Endometrium (tissue), 2 donors: ENCODE data around the gene EXOSC5.
"Not testable (repeated sequence)": the region's sequence is repeated elsewhere in the genome, so short reads cannot be mapped to it uniquely, and the experiment has no call there.

Experiments used
- FAIRE-seq: peaks from 2 replicates; lab custom pipeline; 2012; peaks lifted over from hg19 to GRCh38; lab: Jason Lieb, UNC
- donor health status: control.
- donor health status: control.

Gene EXOSC5

DNA sequence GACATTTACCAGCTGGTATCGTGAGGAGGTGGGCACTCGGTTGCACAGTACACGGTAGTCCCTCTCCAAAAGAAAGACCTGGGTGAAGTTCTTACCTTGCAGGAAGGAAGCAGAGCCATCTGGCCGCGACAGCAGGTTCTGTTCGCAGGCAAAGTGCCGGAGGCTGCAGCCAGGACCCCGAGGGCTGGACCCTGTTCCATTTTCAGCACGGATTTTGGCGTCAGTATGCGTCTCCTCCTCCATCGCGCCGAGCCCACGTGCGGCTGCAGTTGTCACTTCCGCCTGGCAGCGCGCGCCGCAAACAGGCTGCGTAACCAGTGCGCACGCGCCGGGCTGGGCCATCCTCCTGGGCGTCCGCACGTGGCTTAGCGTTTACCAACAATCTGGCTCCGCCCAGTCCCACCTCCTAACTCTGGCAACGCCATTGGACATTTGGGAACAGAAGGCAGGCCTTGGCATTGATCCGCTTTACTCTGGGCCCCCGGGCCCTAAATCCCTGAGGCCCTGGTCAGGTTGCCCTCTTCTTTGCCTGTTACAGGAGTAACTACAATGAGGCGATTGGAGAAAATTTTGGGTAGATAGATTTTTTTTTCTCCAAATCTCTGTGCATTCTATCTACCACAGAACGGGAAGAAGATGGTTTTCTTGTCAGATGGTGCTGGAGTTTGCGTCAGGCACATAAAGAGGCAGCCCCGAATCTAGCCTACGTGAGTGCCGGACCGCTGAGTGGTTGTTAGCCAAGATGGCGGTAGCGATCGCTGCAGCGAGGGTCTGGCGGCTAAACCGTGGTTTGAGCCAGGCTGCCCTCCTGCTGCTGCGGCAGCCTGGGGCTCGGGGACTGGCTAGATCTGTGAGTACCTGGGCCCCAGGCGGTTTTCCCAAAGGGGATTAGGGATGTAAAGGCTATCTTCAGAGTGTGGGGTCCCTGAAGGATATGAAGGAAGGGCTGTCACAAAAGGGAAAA lies at the start of gene EXOSC5, which contains the start of gene BCKDHA:
TSS of gene EXOSC5 (minus strand) at position 274 of the 964 bp plus-strand sequence. CDS start at position 243, 31 bp downstream.
TSS of gene BCKDHA (plus strand) at position 733 of the 964 bp plus-strand sequence. CDS start at position 743, 10 bp downstream.
- FAIRE-seq, result peak; percentile 96

DNA sequence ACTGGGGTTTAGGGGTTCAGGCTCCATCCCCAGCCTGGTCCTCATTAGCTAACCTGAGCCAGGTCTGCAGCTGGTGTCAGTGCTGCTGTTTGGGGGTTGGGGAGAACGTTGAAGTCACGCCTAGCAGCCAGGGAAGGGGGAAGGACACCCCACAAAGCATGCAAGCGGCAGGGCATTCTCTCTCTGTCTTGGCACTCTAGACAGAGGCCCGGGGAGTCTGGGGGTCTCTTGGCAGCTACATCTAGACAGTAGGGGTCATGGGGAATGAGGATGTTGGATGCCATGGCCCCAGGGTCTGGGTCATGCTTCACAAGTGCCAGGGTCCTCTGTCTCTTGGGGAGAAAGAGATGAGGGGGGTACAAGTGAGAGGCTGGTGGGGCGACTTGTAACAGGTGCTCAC lies 48.4 kb upstream of the EXOSC5 start:
- no peak for FAIRE-seq

DNA sequence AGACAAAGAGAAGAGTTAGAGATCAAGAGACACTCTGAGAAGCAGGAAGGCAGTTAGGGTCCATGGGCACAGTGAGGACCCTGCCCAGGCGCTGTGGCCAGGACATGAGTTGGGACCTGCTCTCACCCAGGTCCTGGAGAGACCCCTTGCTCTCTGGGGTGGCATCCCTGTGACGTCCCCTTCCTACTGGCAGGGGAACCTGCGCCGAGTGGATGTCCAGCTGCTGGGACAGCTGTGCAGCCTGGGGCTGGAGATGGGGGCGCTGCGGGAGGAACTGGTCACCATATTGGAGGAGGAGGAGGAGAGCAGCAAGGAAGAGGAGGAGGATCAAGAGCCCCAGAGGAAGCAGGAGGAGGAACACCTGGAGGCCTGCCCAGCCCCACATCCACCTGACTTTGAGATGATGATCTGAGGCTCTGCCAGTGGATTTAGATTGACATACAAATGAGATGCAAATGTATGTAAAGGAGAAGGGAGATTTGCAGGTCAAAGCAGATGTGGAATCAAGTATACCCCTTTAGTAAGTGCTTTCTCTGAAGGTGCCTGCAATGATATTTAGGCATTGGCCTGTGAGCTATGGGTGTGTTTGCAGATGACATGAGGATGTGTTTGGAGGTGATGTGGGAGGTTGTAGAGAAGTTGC lies 46.8 kb upstream of the EXOSC5 start:
- no peak for FAIRE-seq

DNA sequence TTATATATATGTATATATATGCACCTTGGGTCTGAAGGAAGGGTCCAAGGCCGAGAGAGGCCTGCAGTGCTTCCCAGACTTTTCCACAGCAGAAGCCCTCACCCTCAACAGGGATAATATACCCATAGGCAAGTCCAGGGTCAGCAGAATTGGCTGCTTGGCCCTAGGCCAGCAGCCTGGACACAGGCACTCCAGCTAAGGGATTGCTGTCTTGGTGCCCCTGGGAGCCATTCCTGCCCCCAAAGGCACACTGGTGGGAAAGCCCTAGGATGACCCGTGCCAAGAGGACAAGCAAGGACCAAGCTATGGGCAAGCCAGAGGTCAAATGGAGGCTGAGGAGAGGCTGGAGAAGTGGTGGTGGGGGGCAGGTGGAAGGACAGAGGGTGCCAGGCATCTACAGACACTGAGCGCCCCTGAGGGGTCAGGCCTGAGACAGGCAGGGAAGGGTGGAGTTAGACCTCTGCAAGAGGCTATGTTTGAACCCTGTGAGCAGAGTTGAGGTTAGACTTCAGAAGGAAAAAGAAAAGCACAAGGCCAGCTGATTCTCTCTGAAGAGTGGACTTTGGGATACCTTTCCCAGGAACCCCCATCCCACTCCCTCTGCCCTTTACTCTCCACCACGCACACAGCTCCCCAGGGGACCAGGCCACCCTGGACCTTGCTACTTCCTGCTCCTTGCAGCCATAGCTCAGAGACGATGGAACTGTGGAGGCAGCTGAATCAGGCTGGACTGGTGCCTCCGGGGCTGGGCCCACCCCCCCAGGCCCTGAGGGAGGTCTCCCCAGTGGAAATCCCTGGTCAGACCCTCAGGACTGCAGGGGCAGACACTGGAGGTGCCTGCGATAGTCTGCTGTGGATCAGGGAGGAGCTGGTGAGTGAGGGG lies 45.6 kb upstream of the EXOSC5 start, which contains the start of gene ERICH4:
TSS of gene ERICH4 (plus strand) at position 684 of the 883 bp plus-strand sequence. CDS start at position 698, 14 bp downstream.
- no peak for FAIRE-seq

DNA sequence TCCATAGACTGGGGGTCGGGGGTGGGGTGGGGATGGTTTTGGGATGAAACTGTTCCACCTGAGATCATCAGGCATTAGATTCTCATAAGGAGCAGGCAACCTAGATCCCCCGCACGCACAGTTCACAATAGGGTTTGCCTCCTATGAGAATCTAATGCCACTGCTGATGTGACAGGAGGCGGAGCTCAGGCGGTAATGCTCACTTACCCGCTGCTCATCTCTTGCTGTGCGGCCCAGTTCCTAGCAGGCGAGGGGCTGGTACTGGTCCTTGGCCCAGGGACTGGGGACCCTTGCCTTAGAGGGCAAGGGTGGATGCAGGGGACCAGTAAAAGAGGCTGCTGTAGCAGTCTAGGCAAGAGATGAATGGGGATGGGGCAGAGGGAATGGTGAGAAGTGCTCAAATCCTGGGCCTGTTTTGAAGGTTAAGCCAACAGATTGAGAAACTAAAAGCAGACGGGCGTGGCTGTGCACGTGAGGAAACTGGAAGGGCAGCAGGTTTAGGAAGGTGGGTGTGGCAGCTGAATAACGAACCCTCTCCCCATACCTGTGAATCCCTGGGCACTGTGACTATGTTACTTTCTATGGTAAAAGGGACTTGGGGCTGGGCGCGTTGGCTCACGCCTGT lies 44.3 kb upstream of the EXOSC5 start:
- FAIRE-seq, result no peak

- FAIRE-seq, result peak; percentile 91
Observed at GRCh38 chr19:41439441-41440222, 42.5 kb upstream of the EXOSC5 start, which contains the start of gene DMAC2. Gene DMAC2 (minus strand): TSS chr19:41439912. CDS start chr19:41439899, 13 bp downstream.

DNA sequence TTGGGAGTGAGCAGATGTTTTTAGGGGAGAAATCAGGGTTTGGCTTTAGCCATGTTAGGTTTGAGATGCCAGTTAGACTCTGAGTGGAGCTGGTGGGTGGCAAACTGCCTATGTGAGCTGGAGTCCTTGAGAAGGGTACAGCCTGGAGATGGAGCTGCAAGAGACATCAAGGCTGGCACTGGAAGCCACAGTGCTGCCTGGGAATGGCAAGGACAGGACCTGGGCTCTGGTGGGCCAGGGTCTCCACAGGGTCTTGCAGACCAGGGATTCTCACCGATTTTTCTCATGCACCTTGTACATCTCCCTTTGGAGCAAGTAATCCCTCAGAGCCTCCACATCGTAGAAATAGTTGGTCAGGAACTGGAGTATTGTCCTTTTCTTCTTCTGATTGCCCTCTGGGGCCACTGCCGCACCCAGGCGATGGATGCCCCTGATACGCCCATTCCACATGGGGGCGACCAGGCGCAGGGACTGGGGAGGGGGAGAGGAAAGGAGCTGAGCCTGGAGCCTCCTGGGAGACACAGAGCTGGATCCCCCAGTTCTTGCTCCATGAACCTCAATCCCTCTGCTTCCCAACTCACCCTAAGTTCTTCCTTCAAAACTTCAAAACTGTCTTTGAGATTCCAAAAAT lies 40.9 kb upstream of the EXOSC5 start:
- FAIRE-seq, result no peak

DNA sequence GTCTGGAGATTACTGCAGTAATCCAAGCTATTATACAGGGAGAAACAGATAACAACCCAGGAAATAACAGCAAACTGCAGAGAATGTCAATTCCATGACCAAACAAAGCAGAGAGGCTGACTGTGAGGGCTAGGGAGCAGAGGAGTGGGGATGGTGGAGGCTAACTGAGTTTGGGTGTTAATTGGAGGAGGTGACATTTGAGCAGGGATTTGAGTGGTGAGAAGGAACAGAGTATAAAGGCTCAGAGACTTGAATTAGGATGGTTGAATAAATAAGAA lies 39.5 kb upstream of the EXOSC5 start:
- no peak for FAIRE-seq

DNA sequence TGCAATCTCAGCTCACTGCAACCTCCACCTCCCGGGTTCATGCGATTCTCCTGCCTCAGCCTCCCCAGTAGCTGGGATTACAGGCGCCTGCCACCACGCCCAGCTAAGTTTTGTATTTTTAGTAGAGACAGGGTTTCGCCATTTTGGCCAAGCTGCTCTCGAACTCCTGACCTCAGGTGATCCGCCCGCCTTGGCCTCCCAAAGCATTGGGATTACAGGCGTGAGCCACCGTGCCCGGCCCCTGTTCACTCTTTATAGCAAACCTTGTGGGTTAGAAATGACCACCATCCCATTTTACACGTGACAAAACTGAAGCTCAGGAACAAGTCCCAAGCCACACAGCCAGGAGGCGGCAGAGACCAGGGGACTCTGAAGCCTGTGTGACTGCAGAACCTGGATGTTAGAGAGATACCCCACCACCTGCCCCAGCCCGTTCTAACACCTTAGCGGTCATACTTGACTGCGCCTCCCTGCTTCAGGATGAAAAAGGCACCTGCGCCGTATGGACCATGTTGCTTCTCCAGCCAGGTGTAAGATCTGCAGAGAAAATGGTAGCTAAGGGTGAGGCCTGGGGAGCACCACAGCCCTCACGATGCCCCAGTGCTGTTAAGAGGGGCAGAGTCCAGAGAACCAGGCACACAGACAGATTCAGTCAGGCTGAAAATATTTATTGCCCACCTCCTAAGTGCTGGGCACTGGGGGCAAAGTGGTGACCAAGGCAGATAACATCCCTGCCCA lies 38.9 kb upstream of the EXOSC5 start:
- no peak for FAIRE-seq

- not testable (repeated sequence) for FAIRE-seq
Observed at GRCh38 chr19:41435376-41435775, 38.2 kb upstream of the EXOSC5 start.

- FAIRE-seq, result no peak
Observed at GRCh38 chr19:41434450-41434849, 37.3 kb upstream of the EXOSC5 start.

DNA sequence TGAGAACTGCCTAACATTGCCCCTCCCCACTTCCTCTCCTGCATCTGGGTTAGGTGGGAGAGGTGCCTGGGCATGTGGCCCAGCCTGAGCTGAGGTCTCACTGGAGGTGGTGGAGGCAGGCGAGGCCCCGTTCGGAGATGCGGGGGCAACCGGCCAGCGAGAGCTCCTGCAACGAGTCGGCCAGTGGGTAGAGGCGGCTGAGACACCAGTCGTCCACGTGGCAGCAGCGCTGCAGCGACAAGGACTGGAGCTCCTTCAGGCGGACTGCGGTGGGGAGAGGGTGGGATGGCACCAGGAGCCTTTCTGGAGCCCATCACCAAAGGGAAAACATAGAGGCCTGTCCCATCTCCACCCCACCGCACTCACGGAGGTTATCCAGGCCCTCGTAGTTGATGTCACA lies 36.0 kb upstream of the EXOSC5 start:
- FAIRE-seq, result no peak

DNA sequence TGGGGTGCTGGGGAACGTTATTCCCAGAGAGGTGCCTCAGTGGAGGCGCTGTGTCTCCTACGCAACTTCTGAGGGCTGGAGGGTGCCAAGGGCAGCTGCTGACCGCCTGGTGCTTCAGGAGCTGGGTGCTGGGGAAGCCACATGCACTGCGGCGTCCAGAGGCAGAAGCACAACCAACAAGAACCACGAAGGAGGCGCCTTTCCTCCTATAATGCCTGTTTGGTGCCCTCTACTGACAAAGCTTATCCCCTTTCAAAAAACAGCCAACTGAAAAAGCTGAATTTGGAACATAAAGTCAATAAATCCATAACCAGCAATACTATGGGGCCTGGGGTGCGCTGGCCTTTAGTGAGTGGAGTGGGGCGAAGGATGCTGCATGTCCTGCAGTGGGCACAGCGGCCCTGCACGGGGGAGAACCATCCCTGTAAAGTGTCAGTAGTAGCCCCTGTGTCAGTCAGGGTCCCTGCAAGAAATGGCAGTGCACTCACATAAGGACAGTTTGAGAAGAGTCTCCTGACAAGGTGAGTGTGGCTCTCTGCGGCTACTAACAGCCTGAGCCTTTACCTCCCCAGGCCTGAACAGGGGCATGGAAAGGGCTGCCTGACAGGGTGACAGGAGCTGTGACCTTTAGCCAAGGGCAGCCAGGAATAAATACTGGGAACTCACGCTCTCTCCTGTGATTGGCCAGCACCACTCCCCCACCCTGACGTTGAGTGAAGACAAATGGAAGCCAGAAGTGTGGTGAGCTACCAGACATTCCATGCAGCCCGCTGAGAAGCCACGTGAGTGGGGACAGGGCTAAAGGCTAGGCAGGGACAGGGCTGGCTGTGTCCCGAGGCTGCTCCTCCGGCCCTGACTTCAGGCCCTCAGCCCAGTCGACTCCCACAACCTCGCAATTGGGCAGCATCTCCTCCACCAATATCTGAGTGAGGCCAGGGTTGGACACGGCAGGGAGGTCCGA lies 34.5 kb upstream of the EXOSC5 start:
- FAIRE-seq, result no peak

DNA sequence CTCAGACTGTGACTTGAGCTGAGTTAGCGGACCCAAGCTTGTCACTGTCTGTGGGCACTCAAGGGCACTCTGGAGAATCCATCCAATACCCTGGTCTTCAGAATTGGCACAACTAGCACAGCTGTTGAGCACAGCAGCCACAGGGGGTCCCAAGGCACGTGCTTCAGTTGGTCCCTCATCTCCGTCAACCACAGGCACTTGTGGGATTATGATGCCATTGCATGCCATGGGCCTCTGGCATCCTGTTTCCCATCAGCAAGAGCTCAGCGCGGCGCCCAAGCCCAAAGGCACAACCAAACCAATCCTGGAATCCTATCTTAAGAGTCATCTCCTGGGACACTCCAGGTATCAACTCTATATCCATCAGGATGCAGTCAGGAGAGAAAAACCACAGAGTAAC lies 33.8 kb upstream of the EXOSC5 start:
- FAIRE-seq, result no peak

GRCh38 chr19:41428481-41428859 lies 31.3 kb upstream of the EXOSC5 start:
- no peak for FAIRE-seq

- no peak for FAIRE-seq
Observed at GRCh38 chr19:41427647-41428480, 30.7 kb upstream of the EXOSC5 start.

DNA sequence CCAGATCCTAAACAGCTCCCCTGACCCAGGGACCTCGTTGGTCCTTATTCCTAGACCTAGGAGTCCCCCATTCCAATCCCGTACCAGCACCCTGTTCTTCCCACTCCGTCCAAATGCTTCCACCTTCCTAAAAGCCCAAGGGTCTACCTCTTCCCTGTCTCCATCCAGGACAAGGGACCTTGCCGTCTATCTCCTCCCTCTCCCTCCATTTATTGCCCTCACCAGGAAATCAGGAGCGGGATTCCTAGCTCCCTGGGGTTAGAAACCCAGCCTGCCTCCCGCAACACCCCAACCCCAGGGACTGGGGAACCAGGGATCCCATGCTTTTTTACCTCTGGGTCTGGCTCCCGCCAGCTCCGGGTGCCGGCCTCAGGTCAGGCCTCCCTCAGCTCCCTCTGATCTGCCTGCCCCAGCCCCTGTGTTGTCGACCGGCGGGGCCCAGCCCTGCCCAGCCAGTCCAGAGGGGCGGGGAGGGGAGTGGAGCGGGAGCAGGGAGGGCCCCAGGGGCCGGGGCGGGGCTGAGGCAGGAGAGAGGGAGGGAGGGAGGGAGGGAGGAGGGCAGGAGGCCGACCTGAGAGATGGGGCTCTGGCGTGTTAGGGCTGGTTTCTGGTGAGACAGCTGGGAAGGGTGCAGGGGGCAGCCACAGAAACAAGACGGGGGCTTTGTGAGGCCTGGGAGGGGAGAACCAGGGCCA lies 29.9 kb upstream of the EXOSC5 start, which contains the start of gene B3GNT8:
TSS of gene B3GNT8 (minus strand) at position 423 of the 695 bp plus-strand sequence. CDS start 596 bp downstream, outside the sequence.
- FAIRE-seq, result no peak
